ENCODE measurements around the gene IZUMO2. TPM values are rescaled to one million over a fixed set of nuclear protein-coding genes. Genes with fewer than 3 reads are reported as not detected.

IZUMO2 gene
- total RNA-seq, 1 experiment from 2014 or later, result not detected

DNA sequence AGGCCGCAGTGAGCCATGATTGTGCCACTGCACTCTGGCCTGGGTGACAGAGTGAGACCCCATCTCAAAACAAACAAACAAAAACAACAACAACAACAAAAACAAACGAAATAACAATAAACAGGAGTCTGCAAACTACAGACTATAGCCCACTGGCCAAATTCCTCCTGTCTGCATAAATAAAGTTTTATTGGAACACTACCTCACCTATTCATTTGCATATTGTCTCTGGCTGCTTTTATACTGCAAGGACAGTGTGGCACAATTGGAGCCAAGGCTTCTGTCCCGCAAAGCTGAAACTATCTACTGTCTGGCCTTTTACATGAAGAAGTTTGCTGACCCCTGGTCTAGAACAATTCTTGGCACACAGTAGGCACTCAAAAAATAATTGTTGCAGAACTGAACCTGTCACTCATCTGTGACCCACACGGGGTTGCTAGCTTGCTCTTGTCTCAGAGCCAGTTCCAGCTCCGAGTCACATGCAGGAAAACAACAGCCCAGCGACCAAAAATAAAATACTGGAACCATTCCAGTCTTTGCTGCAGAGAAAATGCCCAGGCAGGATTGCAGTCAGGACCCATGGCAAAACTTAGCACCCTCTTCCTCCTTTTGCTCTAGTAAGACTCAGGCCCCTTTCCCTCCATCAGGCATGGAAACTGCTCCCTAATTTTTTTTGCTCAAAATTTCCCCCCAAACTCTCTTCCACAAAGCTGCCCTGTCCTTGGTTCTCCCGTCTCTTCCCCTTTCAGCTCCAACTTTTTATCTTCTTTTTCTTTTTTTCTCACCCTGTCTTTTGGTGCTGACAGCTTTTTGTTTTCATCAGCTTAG is 35.6 kb upstream of the IZUMO2 start:
- Mint-ChIP-seq H3K27ac (ENCODE audit: unreplicated experiment) (no peak overlapping the region), H3K4me3 (ENCODE audit: low read depth, unreplicated experiment) (no peak overlapping the region), H3K27me3 (ENCODE audit: unreplicated experiment) (peaks cover 28% of the 10 kb centered on the region), H3K36me3 (ENCODE audit: insufficient read depth, unreplicated experiment) (peaks cover 7% of the 10 kb centered on the region), H3K4me1 (ENCODE audit: low read depth, unreplicated experiment) (peaks cover 28% of the 10 kb centered on the region), H3K9me3 (ENCODE audit: low read depth, unreplicated experiment) (peaks cover 5% of the 10 kb centered on the region)
- DNase-seq, result no peak
- intact Hi-C loops (cut with micrococcal nuclease; ENCODE audit: unreplicated experiment), result no loop called here
- CTCF ChIA-PET, result interaction anchor here (0.6 to 1.6 kb wide), 3 partner anchors 16 to 41 kb away, joined by 5 to 6 read pairs (median 6); no protein-coding TSS in a partner anchor
- no peak for TF ChIP-seq CTCF (IDR thresholded peaks at IDR 0.05; ENCODE audit: unreplicated experiment)
- no TSS peak for BruUV-seq (replicated peaks)

GRCh38 chr19:50197348-50197747 is 34.3 kb upstream of the IZUMO2 start:
- no peak overlapping the region for H3K27ac Mint-ChIP-seq (ENCODE audit: unreplicated experiment)
- CTCF ChIA-PET, result no interaction called here
- no peak for TF ChIP-seq CTCF (IDR thresholded peaks at IDR 0.05; ENCODE audit: unreplicated experiment)
- H3K4me3 Mint-ChIP-seq (ENCODE audit: low read depth, unreplicated experiment), result no peak overlapping the region
- H3K27me3 Mint-ChIP-seq (ENCODE audit: unreplicated experiment), result peaks cover 41% of the 10 kb centered on the region
- H3K36me3 Mint-ChIP-seq (ENCODE audit: insufficient read depth, unreplicated experiment), result no peaks in the 10 kb centered on the region
- intact Hi-C loops (cut with micrococcal nuclease; ENCODE audit: unreplicated experiment), result no loop called here
- DNase-seq, result no peak
- H3K4me1 Mint-ChIP-seq (ENCODE audit: low read depth, unreplicated experiment), result peaks cover 27% of the 10 kb centered on the region
- no TSS peak for BruUV-seq (replicated peaks)
- peaks cover 5% of the 10 kb centered on the region for H3K9me3 Mint-ChIP-seq (ENCODE audit: low read depth, unreplicated experiment)

GRCh38 chr19:50196322-50196932 is 33.3 kb upstream of the IZUMO2 start:
- DNase-seq, result no peak
- H3K27me3 Mint-ChIP-seq (ENCODE audit: unreplicated experiment), result peaks cover 45% of the 10 kb centered on the region
- H3K36me3 Mint-ChIP-seq (ENCODE audit: insufficient read depth, unreplicated experiment), result peaks cover 3% of the 10 kb centered on the region
- H3K27ac Mint-ChIP-seq (ENCODE audit: unreplicated experiment), result no peak overlapping the region
- no peak overlapping the region for H3K4me3 Mint-ChIP-seq (ENCODE audit: low read depth, unreplicated experiment)
- H3K9me3 Mint-ChIP-seq (ENCODE audit: low read depth, unreplicated experiment), result peaks cover 5% of the 10 kb centered on the region
- no TSS peak for BruUV-seq (replicated peaks)
- intact Hi-C loops (cut with micrococcal nuclease; ENCODE audit: unreplicated experiment), result no loop called here
- peaks cover 24% of the 10 kb centered on the region for H3K4me1 Mint-ChIP-seq (ENCODE audit: low read depth, unreplicated experiment)
- no peak for TF ChIP-seq CTCF (IDR thresholded peaks at IDR 0.05; ENCODE audit: unreplicated experiment)
- CTCF ChIA-PET, result no interaction called here

DNA sequence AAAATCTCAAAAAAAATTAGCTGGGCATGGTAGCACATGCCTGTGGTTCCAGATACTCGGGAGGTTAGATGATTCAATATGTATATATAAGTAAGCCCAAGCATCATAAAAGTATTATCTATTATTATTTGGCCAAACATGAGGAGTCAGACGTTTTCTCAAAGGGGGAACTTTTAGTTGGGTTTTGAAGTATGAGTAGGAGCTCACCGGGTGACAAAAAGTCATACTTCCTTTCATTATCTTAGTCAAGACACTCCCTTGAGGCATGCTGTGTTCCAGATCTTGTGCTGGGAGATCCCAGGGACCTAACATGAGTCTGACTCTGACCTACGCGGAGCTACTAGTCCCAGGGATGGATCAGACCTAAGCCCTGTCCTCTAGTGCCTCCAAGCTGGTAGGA is 32.1 kb upstream of the IZUMO2 start:
- CTCF ChIA-PET, result interaction anchor here (0.5 to 0.7 kb wide), 3 partner anchors 41 to 268 kb away, joined by 3 to 5 read pairs (median 4); no protein-coding TSS in a partner anchor
- H3K4me3 Mint-ChIP-seq (ENCODE audit: low read depth, unreplicated experiment), result no peak overlapping the region
- intact Hi-C loops (cut with micrococcal nuclease; ENCODE audit: unreplicated experiment), result no loop called here
- BruUV-seq (replicated peaks), result no TSS peak
- H3K4me1 Mint-ChIP-seq (ENCODE audit: low read depth, unreplicated experiment), result peaks cover 36% of the 10 kb centered on the region
- DNase-seq, result no peak
- peaks cover 5% of the 10 kb centered on the region for H3K9me3 Mint-ChIP-seq (ENCODE audit: low read depth, unreplicated experiment)
- H3K27ac Mint-ChIP-seq (ENCODE audit: unreplicated experiment), result no peak overlapping the region
- no peak for TF ChIP-seq CTCF (IDR thresholded peaks at IDR 0.05; ENCODE audit: unreplicated experiment)
- peaks cover 50% of the 10 kb centered on the region for H3K27me3 Mint-ChIP-seq (ENCODE audit: unreplicated experiment)
- H3K36me3 Mint-ChIP-seq (ENCODE audit: insufficient read depth, unreplicated experiment), result peaks cover 13% of the 10 kb centered on the region
